Measurements from ENCODE around the gene ADARB1.

DNA sequence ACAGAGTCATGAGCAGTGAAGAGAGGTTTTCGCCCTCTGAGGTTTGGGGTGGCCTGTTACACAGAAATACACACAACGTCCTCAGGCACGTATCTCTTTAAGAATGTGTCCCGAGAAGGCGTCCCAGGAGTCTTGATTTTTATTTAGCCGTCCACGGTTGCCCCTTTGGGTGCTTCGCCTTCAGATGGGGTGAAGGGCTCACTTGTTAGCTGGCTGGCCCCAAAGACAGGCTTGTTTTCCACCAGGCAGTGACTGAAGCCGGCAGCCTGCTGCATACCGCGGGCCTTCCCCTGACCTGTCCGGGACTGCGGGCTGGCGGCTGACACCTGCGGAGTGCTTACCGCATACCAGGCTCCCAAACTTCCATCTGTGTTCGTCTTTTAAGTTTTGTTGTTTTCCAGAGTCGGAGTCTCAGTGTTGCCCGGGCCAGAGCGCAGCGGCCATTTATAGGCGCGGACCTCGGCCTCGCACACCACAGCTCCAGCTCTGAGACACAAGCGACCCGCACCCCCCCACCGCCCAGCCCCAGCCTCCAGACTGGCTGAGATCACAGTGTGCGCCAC is 1.6 kb upstream of the ADARB1 start:
- TF ChIP-seq, protein P1, sequence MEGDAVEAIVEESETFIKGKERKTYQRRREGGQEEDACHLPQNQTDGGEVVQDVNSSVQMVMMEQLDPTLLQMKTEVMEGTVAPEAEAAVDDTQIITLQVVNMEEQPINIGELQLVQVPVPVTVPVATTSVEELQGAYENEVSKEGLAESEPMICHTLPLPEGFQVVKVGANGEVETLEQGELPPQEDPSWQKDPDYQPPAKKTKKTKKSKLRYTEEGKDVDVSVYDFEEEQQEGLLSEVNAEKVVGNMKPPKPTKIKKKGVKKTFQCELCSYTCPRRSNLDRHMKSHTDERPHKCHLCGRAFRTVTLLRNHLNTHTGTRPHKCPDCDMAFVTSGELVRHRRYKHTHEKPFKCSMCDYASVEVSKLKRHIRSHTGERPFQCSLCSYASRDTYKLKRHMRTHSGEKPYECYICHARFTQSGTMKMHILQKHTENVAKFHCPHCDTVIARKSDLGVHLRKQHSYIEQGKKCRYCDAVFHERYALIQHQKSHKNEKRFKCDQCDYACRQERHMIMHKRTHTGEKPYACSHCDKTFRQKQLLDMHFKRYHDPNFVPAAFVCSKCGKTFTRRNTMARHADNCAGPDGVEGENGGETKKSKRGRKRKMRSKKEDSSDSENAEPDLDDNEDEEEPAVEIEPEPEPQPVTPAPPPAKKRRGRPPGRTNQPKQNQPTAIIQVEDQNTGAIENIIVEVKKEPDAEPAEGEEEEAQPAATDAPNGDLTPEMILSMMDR (IDR thresholded peaks at IDR 0.05): no peak
- TF ChIP-seq POLR2A (IDR thresholded peaks at IDR 0.05): no peak

Measured in tibial nerve (tissue), 3 donors.